Stomach (tissue), 4 donors: ENCODE results near the gene ETFB.

ENCODE experiments used
- EP300 ChIP-seq: sonication (generic); formaldehyde crosslinking; IDR thresholded peaks from one replicate; pipeline ENCODE4 v1.6.1; 2017; ENCODE audit warnings: antibody characterized with exemption
- POLR2A ChIP-seq, 4 donors: fragments of 450-650 bp; IDR thresholded peaks; one replicate each; pipeline ENCODE4 v1.6.1; 2016; ENCODE audit warnings: antibody characterized with exemption in 4 of 4, control low read depth in 2 of 4, mild to moderate bottlenecking in 1 of 4, moderate library complexity in 1 of 4
- TF ChIP-seq, protein P1 (sequence below), 7 experiments: fragments of 450-650 bp in 4 of 7; fragments of 200-600 bp in 3 of 7; sonication (generic) in 3 of 7; IDR thresholded peaks; one replicate each; pipeline ENCODE4 v1.5.1; 2016 to 2019; ENCODE audit warnings: antibody characterized with exemption in 7 of 7, control low read depth in 2 of 7, mild to moderate bottlenecking in 1 of 7

DNA sequence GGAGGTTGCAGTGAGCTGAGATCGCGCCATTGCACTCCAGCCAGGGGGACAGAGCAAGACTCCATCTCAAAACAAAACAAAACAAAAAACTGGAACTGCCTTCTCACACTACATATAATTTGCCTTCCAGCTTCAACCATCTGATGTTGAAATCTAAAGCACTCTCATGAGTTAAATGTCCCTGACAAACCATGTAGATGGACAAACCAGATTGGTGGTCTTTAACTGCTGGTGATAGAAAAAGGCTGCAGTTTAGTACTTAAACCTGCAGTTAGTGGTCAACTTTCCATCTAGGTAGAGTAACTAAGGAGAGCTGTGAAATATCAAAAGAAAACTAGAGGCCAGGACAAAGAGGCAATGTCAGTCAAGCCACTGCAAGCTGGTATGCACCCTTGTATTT is 30.0 kb upstream of the ETFB start:
- TF ChIP-seq, protein P1, sequence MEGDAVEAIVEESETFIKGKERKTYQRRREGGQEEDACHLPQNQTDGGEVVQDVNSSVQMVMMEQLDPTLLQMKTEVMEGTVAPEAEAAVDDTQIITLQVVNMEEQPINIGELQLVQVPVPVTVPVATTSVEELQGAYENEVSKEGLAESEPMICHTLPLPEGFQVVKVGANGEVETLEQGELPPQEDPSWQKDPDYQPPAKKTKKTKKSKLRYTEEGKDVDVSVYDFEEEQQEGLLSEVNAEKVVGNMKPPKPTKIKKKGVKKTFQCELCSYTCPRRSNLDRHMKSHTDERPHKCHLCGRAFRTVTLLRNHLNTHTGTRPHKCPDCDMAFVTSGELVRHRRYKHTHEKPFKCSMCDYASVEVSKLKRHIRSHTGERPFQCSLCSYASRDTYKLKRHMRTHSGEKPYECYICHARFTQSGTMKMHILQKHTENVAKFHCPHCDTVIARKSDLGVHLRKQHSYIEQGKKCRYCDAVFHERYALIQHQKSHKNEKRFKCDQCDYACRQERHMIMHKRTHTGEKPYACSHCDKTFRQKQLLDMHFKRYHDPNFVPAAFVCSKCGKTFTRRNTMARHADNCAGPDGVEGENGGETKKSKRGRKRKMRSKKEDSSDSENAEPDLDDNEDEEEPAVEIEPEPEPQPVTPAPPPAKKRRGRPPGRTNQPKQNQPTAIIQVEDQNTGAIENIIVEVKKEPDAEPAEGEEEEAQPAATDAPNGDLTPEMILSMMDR (IDR thresholded peaks at IDR 0.05): no peak
- TF ChIP-seq POLR2A (IDR thresholded peaks at IDR 0.05) (no peak), EP300 (no peak)
